Smooth muscle cell (in vitro differentiated cells): ENCODE results near the gene EMILIN1. TPM values are rescaled to one million over a fixed set of nuclear protein-coding genes. Genes with fewer than 3 reads are reported as not detected.

ENCODE experiments used
- DNase-seq: peaks from one replicate; lab custom pipeline; 2025; ENCODE audit not compliant: unreplicated experiment; lab: John Stamatoyannopoulos, UW
- H2AFZ ChIP-seq: fragments of 200-600 bp; sonication (generic); 2 replicates; pipeline ENCODE4 v1.6.0; 2016; ENCODE audit warnings: antibody characterized with exemption, low read depth, mild to moderate bottlenecking
- H3F3A ChIP-seq: fragments of 200-600 bp; sonication (generic); 2 replicates; pipeline ENCODE4 v1.6.0; 2017; ENCODE audit warnings: antibody characterized with exemption, low read depth
- H3K27ac ChIP-seq: fragments of 200-600 bp; sonication (generic); 2 replicates; pipeline ENCODE4 v1.5.1; 2016; ENCODE audit warnings: low read depth, mild to moderate bottlenecking
- H3K27me3 ChIP-seq: fragments of 200-600 bp; sonication (generic); 2 replicates; pipeline ENCODE4 v1.6.1; 2016; ENCODE audit warnings: low read depth, mild to moderate bottlenecking
- H3K36me3 ChIP-seq: fragments of 200-600 bp; sonication (generic); 2 replicates; pipeline ENCODE4 v1.5.1; 2016; ENCODE audit warnings: low read depth
- H3K4me1 ChIP-seq: fragments of 200-600 bp; sonication (generic); 2 replicates; pipeline ENCODE4 v1.5.1; 2016; ENCODE audit warnings: low read depth
- H3K4me2 ChIP-seq: fragments of 200-600 bp; sonication (generic); 2 replicates; pipeline ENCODE4 v1.6.0; 2016; ENCODE audit warnings: mild to moderate bottlenecking
- H3K4me3 ChIP-seq: fragments of 200-600 bp; sonication (generic); 2 replicates; pipeline ENCODE4 v1.5.1; 2016; ENCODE audit warnings: mild to moderate bottlenecking
- H3K79me2 ChIP-seq: fragments of 200-600 bp; sonication (generic); 2 replicates; pipeline ENCODE4 v1.6.0; 2016; ENCODE audit warnings: low read depth, mild to moderate bottlenecking
- H3K9ac ChIP-seq: fragments of 200-600 bp; sonication (generic); 2 replicates; pipeline ENCODE4 v1.6.0; 2016; ENCODE audit warnings: low read depth
- H3K9me3 ChIP-seq: fragments of 200-600 bp; sonication (generic); replicated peaks from 2 replicates; pipeline ENCODE4 v1.5.1; 2016; ENCODE audit warnings: low read depth
- H4K20me1 ChIP-seq: fragments of 200-600 bp; sonication (generic); 2 replicates; pipeline ENCODE4 v1.6.0; 2016; ENCODE audit warnings: low read depth
- CTCF ChIP-seq: fragments of 200-600 bp; sonication (generic); IDR thresholded peaks from 2 replicates; pipeline ENCODE4 v1.5.1; 2017; ENCODE audit warnings: borderline replicate concordance, mild to moderate bottlenecking, antibody characterized with exemption; ENCODE audit not compliant: insufficient read depth, poor library complexity, severe bottlenecking
- WGBS: methylation state at CpG from one replicate; pipeline ENCODE4 v1.1.7; 2016; ENCODE audit warnings: low lambda C conversion rate; 5-methylcytosine and 5-hydroxymethylcytosine counted together
- polyA plus RNA-seq: library from polyadenylated mRNA; unstranded; fragments of >200 nt; fragmentation: Nextera tagmentation; extraction: Ambion mirVana; gene quantifications from 2 replicates; pipeline ENCODE4 v1.2.1, GENCODE V29; 2016
- total RNA-seq: library from RNA; depleted of rRNA; stranded (reverse); fragments of >200 nt; gene quantifications from 2 replicates; pipeline ENCODE4 v1.2.3, GENCODE V29; 2014

The EMILIN1 gene
- total and polyA plus RNA-seq, 2 experiments from 2014 or later = 111 to 518 TPM

GRCh38 chr2:27096748-27097297, 18.4 kb downstream of the EMILIN1 start:
- no peak overlapping the region for H2AFZ ChIP-seq
- no peaks in the 10 kb centered on the region for H3F3A ChIP-seq
- 80% methylated on average over 3 of the region's 3 CpGs for WGBS

GRCh38 chr2:27097341-27097740, 18.9 kb downstream of the EMILIN1 start:
- Histone ChIP-seq H3K79me2 (no peaks in the 10 kb centered on the region), H3K4me2 (no peak overlapping the region), H2AFZ (no peak overlapping the region), H3K36me3 (no peaks in the 10 kb centered on the region), H3K4me1 (no peaks in the 10 kb centered on the region), H3K9ac (no peak overlapping the region), H3K27me3 (peaks cover 7% of the 10 kb centered on the region), H3K27ac (no peak overlapping the region), H3K9me3 (no peaks in the 10 kb centered on the region), H3F3A (no peaks in the 10 kb centered on the region), H3K4me3 (no peak overlapping the region), H4K20me1 (no peaks in the 10 kb centered on the region)
- TF ChIP-seq CTCF = no peak
- 88% methylated on average over 14 of the region's 14 CpGs for WGBS
- DNase-seq = no peak

More at GRCh38 chr2:27096748-27097297, 18.4 kb downstream of the EMILIN1 start:
- Histone ChIP-seq H4K20me1 (no peaks in the 10 kb centered on the region), H3K9me3 (no peaks in the 10 kb centered on the region), H3K9ac (no peak overlapping the region), H3K4me1 (no peaks in the 10 kb centered on the region), H3K4me2 (no peak overlapping the region), H3K36me3 (no peaks in the 10 kb centered on the region), H3K27me3 (peaks cover 4% of the 10 kb centered on the region), H3K4me3 (no peak overlapping the region), H3K27ac (no peak overlapping the region), H3K79me2 (no peaks in the 10 kb centered on the region)
- DNase-seq = no peak
- no peak for TF ChIP-seq CTCF

- no peak for TF ChIP-seq CTCF
- no peak for DNase-seq
- no peaks in the 10 kb centered on the region for H3F3A ChIP-seq
Observed at GRCh38 chr2:27099334-27099955, 21.0 kb downstream of the EMILIN1 start.

GRCh38 chr2:27100036-27100435, 21.6 kb downstream of the EMILIN1 start:
- no peak overlapping the region for H3K9ac ChIP-seq
- H3F3A ChIP-seq = no peaks in the 10 kb centered on the region
- 90% methylated on average over 10 of the region's 10 CpGs for WGBS
- DNase-seq = no peak
- no peaks in the 10 kb centered on the region for H4K20me1 ChIP-seq
- no peak overlapping the region for H3K4me2 ChIP-seq
- no peak overlapping the region for H3K4me3 ChIP-seq
- H3K4me1 ChIP-seq = no peaks in the 10 kb centered on the region
- H3K27me3 ChIP-seq = peaks cover 18% of the 10 kb centered on the region
- no peaks in the 10 kb centered on the region for H3K9me3 ChIP-seq
- no peaks in the 10 kb centered on the region for H3K79me2 ChIP-seq
- H2AFZ ChIP-seq = no peak overlapping the region
- no peak for TF ChIP-seq CTCF
- H3K36me3 ChIP-seq = no peaks in the 10 kb centered on the region
- H3K27ac ChIP-seq = no peak overlapping the region

More at GRCh38 chr2:27099334-27099955, 21.0 kb downstream of the EMILIN1 start:
- Histone ChIP-seq H3K36me3 (no peaks in the 10 kb centered on the region), H4K20me1 (no peaks in the 10 kb centered on the region), H3K9ac (no peak overlapping the region), H3K79me2 (no peaks in the 10 kb centered on the region), H3K27me3 (peaks cover 12% of the 10 kb centered on the region), H3K9me3 (no peaks in the 10 kb centered on the region), H3K27ac (no peak overlapping the region), H3K4me2 (no peak overlapping the region), H3K4me1 (no peaks in the 10 kb centered on the region), H3K4me3 (no peak overlapping the region), H2AFZ (no peak overlapping the region)
- WGBS = 94% methylated on average over 19 of the region's 19 CpGs
